H1 (cell line): Measurements from ENCODE around the gene KCNMA1. TPM values are rescaled to one million over a fixed set of nuclear protein-coding genes. Genes with fewer than 3 reads are reported as not detected.

Source experiments
- BACH1 ChIP-seq: IDR thresholded peaks from 2 replicates; pipeline ENCODE4 v1.6.1; 2012; ENCODE audit warnings: low read length, improper control_type of control experiment
- BRCA1 ChIP-seq: IDR thresholded peaks from 2 replicates; pipeline ENCODE4 v1.6.1; 2012; ENCODE audit warnings: low read depth, low read length, improper control_type of control experiment
- TBP ChIP-seq: IDR thresholded peaks from 2 replicates; pipeline ENCODE4 v1.6.1; 2011; ENCODE audit warnings: low read depth, low read length, improper control_type of control experiment
- polyA plus RNA-seq, 7 experiments: library from polyadenylated mRNA; depleted of rRNA in 3 of 7; stranded (reverse) in 5 of 7; unstranded in 2 of 7; fragments of >200 nt in 5 of 7; fragments of 200-250 nt in 2 of 7; gene quantifications; 1 replicate in 5 of 7; 2 replicates in 1 of 7; 4 replicates in 1 of 7; pipeline versions ENCODE4 v1.2.1 to v1.2.3, GENCODE V29; 2011 to 2013; ENCODE audit warnings: missing spikeins in 2 of 7, mixed read lengths in 2 of 7
- total RNA-seq: library from RNA; stranded (reverse); fragmentation: NEBNext Ultra II Directional; extraction: Animal tissue kit (Norgen Biotek cat#: 25700); gene quantifications from 2 replicates; pipeline ENCODE4 v1.2.1, GENCODE V29; 2021

KCNMA1 gene
- total and polyA plus RNA-seq, 2 of the 8 experiments (the other 6 are each of a cell fraction or from before 2014, with no cell fraction given): 10.2 to 11.1 TPM

GRCh38 chr10:76968483-76968882 is 669.1 kb downstream of the KCNMA1 start (continued):
- TF ChIP-seq BRCA1 (no peak), BACH1 (no peak), TBP (no peak)
